ENCODE results near the gene HTR4.
"Not testable (repeated sequence)": the region's sequence is repeated elsewhere in the genome, so short reads cannot be mapped to it uniquely, and the experiment has no call there.

Gene HTR4

DNA sequence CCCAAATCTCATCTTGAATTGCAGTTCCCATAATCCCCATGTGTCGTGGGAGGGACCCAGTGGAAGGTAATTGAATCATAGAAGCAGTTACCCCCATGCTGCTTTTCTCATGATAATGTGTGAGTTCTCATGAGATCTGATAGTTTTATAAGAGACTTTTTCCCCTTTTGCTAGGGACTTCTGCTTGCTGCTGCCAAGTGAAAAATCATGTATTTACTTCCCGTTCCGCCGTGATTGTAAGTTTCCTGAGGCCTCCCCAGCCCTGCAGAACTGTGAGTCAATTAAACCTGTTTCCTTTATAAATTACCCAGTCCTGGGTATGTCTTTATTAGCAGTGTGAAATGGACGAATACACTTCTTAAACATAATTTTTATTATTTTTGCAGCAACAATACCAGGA lies 185.6 kb downstream of the HTR4 start:
- DNase-seq, result not testable (repeated sequence)

DNA sequence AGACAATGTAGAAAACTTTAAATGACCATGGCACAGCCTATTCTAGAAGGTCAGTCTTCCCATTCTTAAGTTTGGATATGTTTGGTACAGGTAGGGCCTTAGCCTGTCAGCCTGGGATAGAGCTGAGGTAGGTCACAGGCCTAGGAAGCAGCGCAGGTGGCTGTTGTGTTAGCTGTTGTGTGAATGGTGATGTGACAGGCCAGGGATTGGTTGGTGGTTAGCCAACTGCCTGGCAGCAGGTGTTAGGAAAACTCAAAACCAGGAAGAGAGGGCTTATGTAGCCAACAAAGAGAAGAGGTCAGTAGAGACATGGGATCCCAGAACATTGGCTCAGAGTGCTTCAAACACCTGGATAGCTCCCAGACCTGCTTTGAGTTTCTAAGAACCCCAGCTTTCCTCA lies 186.4 kb downstream of the HTR4 start:
- DNase-seq, result no peak

DNA sequence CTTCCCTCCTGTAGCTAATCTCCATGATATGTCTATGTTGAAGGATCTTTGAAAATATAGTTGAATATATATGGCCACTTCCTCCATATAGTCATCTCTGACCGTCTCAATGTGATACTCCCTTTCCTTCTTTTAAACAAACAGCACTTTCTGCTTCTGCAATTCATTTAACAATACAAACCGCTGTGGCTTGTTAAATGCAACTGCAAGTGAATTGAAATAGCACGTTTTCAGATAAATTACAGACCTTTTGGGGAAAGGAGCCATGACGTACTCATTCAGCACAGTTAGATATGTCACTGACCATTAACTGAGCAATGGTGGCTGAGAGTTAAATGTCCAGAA lies 188.1 kb downstream of the HTR4 start:
- no peak for DNase-seq

DNA sequence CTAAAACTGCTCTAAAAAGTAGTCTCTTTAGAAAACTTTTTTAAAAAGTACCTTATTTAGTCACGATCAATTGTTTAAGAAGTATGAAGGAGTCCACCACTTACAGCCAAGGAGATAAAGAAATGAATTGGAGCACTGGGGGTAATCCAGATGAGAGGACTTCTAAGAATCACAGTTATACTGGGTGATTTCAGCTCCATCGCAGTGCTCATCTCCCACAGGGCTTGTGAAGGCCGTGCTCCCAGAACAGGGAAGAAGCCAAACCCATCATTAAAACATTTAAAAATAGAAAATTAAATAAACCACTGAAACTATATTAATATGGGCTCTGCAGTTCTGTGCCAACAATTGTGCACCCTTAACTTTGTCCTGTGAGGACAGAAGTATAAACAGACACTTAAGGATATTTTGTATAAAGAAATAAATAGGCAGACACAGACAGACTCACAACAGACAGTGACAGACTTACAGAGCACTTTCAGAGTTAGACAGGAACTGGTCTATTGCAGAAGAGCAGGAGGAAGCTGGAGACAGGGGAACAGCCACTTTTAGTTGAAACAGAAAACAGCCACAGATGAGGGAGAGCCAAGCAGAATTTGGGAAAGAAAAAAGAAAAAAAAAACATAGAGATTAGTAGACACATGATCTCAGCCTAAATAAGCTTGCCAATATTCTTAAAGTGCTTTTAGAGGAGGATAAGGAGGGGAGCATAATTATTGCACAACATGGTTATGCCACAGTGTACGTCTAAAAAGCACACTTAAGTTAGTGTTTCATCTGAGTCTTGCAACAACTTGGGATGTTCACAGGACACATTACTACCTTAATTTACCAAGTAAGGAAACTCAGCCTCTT lies 188.7 kb downstream of the HTR4 start:
- no peak for DNase-seq

DNA sequence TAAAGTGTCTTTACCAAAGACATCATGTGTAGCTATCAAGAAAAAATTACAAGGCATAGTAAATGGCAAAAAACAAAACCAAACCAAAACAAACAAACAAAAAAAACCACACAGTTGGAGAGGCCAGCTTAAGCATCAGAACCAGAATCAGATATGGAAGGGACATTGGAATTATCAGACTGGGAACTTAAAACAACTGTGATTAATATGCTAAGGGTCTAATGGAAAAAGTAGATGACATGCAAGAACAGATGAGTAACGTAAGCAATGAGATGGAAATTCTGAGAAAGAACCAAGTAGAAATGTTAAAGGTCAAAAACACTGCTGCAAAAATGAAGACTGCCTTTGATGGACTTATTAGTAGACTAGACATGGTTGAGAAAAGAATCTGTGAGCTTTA lies 194.7 kb downstream of the HTR4 start:
- no peak for DNase-seq

DNA sequence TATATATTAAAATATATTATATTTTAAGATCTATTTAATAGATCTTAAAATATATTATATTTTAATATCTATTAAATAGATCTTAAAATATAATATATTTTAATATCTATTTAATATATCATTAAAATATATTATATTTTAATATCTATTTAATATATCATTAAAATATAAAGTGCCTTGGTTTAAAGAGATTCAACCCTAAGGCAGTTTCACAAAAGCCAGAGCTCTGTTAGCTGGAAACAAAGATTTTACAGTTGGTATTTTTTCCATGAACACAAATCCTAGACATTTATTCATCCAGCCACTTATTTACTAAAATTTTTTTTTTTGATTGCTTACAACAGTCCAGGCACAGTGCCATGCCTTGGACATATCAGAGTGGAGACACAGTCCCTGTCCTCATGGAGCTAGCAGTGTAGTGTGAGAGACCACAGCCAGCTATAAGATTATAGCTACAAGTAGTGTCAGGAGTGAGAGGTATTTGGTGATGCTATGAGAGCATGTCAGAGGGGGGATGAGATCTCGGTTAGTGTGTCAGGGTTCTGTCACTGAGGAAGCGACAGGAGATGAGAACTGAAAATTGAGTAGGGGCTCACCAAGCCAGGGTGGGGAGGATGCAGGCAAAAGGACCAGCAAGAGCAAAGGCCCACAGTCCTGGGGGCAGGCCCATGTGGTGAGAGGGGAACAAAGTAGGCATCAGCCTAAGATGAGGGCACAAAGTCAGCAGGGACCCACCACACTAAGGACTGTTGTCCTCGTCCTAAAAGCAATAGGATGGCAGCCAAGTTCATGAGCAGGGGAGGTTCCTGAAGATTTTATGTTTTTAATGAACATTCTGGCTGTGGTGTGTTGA lies 196.1 kb downstream of the HTR4 start:
- no peak for DNase-seq

DNA sequence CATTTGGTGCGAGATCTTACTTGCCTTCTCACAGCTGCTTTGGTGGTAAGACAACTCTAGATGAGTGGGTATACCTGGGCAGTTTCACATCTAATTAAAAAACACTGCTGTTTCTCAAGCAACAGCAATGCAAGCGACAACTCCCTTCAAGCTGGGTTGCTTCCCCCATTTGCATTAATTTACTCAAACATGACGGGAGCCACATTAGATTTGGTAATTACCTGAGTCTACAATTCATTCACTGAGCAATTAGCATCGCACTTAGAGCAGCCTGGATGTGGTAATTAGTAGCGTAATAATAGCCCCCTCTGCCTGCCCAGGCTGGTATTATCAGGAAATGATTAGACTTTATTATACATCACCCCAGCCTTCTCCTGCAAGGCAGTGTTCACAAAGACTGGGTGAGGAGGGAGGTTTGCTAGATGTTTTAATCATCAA lies 197.1 kb downstream of the HTR4 start:
- DNase-seq, result no peak

DNA sequence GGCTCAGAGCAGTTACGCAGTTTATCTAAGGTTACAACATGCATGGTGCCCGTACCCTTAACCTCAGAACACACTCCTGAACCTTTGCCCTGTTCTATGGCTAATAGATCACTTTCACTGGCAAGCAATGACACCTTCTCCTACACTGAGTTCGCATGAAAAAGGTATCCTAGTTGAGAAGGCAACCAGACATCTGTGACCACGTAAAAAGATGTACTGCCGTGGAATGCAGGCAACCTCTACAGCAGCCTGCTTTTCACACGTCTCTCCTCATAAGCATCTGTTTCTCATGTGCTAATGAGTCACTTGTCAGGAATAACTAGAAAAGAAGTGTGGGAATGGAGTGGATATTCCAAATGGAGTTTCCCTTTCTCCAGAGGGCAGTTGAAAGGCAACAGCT lies 199.1 kb downstream of the HTR4 start:
- no peak for DNase-seq

DNA sequence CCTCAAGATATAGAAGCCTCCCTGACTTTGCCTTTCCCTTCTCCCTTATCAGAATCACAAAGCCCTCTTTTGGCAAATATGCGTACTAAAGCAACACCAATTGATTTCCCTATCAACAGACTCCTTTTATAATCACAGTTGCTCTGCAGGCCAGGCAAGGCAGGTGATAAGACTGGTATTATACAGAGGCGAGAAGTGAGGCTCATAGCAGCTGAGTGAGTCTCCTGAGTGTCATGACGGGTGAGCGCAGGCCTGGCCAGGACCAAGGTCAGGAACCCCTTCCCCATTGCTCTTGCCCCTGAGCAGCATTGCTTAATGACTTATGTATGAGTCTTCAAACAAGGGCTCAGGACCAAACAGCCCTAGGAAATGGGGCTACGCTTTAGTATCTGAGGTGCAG lies 199.8 kb downstream of the HTR4 start:
- DNase-seq, result no peak

DNA sequence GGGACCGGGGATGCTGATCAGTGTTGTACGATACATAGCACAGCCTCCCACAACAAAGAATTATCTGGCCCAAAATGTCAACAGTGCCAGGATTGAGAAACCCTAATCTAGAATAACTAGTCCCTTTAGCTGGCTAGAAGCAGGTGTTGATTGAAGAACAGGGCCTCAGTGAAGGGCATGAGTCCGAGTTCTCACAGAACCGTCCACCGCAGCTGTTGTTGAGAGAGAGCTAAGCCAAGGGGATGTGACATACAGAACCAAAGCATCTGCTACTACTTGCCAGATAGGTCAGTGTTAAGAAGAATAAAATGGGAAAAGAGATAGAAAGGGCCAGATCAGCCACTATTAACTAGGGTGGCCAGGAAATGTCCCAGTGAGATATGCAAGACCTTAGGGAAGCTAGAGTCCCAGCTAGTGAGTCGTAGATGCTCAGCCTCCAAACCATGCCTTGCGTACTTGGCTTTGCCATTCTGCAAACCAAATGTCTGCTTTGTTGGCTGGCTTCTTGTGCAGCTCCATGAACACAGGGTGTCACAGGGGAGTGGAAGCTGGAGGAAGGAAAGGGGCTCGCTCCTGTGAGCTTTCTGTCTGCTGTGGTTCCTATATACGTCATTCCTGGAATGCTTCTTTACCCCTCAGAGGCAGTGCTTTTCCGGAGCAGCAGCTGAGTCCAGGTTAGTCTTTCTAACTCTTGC lies 201.7 kb downstream of the HTR4 start:
- DNase-seq, result no peak

DNA sequence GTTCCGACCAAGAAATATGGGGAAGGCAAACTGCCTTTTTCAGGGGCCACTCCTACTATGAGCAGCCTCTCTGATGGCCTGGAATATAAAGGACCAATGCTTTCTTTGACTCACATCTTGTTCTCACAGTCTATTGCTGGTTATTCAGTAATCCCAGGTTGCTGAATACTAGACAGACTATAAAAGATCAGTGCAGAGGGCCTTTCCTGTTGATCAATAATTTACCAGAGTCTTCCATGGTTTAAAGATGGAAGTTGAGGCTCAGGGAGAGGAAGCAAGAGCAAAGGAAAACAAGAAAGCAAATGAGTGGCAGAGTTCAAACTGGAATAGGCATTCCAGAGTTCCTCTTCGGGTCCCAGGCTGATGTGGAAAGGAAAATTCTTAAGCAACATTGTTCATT lies 207.7 kb downstream of the HTR4 start:
- no peak for DNase-seq

DNA sequence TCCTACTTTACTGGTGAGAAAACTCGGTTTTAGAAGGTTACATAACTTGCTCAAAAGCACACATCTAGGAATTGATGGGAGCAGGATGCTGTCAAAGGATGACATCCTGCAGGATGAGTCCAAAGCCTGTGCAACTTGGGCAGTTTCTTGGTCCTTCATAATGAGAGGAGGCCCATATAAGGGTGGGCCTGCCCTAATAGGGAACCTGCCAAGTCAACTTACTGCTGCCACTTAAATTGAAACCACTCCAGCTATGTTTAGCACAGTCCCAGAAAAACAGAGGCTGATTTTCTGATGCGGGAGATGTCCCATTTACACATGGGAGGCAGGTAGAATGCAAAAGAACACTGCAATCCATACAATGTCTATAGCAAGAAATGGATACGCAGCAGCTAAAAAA lies 208.7 kb downstream of the HTR4 start:
- DNase-seq, result no peak

DNA sequence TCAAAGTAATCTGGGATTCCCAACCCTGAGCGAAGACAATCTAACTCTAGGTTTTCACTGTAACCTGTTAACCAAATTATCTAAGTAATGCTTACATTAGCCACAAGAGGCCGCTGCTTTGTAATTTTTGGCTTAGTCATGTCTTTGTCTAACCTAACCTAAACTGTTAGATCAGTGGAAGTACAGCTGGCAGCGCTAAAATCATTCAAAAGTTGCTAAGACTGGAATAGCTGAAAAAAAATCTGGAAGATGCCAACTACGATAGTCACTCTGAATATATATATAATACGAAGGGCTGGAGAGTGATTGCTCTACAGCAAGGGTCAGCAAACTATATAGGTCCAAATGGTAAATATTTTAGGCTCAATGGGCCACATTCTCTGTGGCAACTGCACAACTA lies 210.3 kb downstream of the HTR4 start:
- DNase-seq, result no peak

DNA sequence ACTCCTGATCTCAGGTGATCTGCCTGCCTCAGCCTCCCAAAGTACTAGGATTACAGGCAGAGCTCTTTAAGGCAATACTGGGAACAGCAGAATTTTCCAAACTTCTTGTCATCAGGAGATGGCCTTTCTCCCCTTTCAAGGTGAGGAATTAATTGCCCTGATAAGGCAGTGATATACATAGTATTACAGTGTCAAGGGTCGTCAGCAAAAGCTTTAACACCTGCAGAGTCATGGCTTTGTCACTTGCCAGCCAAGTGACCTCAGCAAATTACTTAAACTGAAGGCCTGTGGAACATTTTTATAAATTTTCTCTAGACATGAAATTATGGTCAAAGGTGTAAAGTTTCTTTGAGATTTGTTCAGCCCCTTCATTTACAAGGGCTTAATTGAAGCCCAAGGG lies 211.1 kb downstream of the HTR4 start:
- no peak for DNase-seq

DNA sequence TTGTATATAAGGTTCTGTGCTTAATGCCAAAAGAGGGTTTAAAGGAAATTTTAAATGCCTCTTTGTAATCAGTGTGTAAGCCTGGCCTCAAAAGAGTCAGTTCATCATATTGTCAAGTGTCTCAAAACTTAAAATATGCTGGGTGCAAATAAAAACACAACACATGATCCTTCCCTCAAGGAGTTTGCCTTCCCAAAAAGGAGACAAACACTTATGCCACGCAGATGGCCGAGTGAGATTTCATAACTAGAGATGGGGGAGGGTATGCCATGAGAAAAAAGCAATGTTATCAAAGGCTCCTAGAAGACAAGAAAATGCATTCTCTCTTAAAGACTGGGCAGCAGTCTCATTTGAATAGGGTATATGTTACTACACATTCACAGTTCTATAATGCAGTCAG lies 215.4 kb downstream of the HTR4 start:
- no peak for DNase-seq

DNA sequence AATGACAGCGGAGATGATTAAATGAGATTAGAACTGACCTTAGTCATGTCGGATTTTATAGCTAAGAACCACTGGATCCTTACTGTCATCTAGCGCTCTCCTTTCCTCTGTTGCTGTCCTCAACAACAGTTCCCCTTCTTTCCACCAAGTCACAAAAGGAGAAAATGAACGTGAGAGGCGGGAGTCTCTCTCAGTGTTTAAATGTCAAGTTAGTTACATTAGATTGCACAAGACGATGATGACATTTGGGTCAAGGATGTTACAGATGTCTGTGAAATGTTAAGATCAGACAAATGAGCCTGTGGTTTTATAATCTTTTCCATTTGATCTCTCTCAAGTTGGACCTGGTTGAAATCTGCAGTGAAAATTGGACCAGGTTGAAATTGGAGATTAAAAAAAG lies 217.1 kb downstream of the HTR4 start:
- DNase-seq, result no peak

DNA sequence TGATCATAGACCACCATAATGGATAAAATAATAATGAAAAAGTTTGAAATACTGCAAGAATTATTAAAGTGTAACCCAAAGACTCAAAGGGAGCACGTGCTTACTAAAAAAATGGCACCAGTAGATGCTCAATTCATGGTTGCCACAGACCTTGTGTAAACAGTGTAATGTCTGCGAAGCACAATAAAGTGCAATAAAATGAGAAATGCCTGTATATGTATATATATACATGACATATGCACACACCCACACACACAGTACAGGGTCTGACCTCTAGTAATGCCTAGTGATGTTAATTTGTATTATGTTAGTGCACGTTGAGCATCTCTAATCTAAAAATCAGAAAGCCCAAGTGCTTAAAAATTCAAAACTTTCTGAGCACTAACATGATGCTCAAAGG lies 218.3 kb downstream of the HTR4 start:
- DNase-seq, result no peak

DNA sequence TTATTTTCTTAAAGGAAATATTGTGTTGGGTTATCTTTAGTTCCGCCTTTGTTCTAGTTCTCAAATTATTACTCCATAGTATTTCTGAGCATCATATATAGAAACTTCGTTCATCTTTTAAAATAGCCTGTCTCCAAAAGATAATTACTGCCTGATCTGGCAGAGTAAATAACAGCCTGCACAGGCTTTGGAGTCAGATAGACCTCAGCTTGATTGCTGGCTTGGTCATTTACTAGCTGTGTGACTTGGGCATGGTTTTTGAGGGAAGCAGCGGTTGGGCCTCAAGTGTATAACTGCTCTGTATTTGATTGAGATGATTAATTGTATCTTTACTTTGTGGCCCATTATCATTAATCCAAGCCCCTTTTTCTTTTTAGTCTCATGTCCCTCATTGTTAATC lies 220.5 kb downstream of the HTR4 start:
- no peak for DNase-seq

Measured in effector CD8-positive, alpha-beta T cell (primary cell).